Omental fat pad (tissue), 4 donors: ENCODE results near the gene SPATA21. TPM values are rescaled to one million over a fixed set of nuclear protein-coding genes. Genes with fewer than 3 reads are reported as not detected.
"Not testable (repeated sequence)": the region's sequence is repeated elsewhere in the genome, so short reads cannot be mapped to it uniquely, and the experiment has no call there.

ENCODE experiments used
- ATAC-seq: fragments of 150-250 bp; one replicate; pipeline ENCODE4 v1.9.1; 2016; ENCODE audit warnings: mild to moderate bottlenecking, moderate library complexity; ENCODE audit not compliant: low FRiP score
- DNase-seq: peaks from one replicate; pipeline ENCODE4 v3.0.0-alpha.2; 2019; ENCODE audit warnings: low spot score
- CTCF ChIP-seq, 3 donors: fragments of 450-650 bp; IDR thresholded peaks; one replicate each; pipeline ENCODE4 v1.5.1; 2016 to 2017; ENCODE audit warnings: antibody characterized with exemption in 3 of 3, mild to moderate bottlenecking in 3 of 3, moderate library complexity in 2 of 3
- total RNA-seq, 4 donors: library from RNA; depleted of rRNA; stranded (reverse); fragments of >200 nt; gene quantifications; one replicate each; pipeline ENCODE4 v1.1.0, GENCODE V29; 2016

SPATA21 gene
- total RNA-seq, 4 donors from 2014 or later = not detected

- TF ChIP-seq CTCF (IDR thresholded peaks at IDR 0.05) = no peak
- no peak for ATAC-seq
- DNase-seq = no peak
Observed at GRCh38 chr1:16458831-16459230, 21.6 kb upstream of the SPATA21 start.

DNA sequence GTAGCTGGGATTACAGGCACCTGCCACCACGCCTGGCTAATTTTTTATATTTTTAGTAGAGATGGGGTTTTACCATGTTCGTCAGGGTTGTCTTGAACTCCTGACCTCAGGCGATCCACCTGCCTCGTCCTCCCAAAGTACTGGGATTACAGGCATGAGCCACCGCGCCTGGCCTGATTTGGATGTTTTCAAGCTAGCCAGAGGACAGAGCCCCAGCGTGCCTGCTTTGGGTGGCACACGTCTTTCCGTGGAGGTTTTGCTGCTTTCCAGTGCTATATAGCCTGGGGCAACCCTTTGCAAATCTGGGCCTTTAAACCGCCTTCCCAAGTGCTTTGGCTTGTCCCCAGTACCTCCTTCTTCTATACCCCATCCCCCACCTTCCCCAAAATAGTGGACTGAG, 18.9 kb upstream of the SPATA21 start:
- DNase-seq, ATAC-seq: not testable (repeated sequence)

- DNase-seq, ATAC-seq: not testable (repeated sequence)
Observed at GRCh38 chr1:16454909-16455308, 17.7 kb upstream of the SPATA21 start.

DNA sequence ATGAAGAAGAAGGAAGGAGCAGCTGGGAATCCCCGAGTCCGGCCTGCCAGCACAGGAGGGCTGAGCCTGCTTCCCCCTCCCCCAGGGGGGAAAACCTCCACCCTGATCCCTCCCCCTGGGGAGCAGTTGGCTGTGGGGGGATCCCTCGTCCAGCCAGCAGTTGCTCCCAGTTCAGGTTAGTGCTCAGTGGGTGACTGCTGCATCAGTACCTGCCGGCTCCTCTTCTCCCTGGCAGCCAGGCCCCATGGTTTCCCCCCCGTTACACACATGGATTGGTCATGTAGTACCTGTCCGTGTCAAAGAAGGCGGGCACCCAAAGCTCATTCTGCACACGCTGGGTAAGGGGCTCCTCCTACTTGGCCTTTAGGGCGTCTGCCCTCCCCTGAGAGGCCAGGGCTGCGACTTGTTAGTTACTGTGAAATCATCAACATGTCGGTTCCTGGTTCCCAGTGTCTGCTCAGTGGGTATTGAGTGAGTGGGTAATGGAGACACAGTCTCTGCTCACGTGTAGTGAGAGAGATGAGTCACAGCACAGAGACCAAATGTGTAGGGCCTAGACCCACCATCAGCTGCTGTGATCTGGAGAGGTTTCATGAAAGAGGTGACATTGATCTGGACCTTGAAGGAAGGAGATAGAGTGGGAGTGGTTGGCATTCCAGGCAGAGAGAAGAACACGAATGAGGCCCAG, 14.8 kb upstream of the SPATA21 start:
- ATAC-seq (no peak), DNase-seq (no peak)
- TF ChIP-seq CTCF (IDR thresholded peaks at IDR 0.05) = no peak

DNA sequence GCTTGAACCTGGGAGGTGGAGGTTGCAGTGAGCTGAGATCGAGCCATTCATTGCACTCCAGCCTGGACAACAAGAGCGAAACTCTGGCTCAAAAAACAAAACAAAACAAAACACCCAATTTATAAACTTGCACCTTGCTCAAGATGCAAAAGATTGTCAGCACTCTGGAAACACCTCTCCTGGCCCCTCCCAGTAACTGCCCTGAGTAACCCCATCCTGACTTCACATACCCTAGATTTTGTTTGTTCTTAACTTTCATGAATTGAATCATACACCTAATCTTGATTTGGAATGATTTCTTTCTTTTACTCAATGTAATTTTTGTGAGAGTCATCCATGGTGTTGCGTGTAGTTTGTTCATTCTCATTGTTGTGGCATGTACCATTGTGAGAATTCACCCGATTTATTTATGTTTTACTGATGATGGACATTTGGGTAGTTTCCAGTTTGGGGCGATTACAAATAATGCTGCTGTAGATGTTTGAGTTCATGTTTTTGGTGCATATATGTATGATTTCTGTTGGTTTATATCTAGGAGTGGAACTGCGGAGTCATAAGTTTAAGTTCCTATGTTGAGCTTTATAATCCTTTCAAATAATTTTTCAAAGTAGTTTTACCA, 13.7 kb upstream of the SPATA21 start:
- no peak for DNase-seq
- TF ChIP-seq CTCF (IDR thresholded peaks at IDR 0.05) = no peak
- ATAC-seq = no peak

GRCh38 chr1:16449666-16450065, 12.4 kb upstream of the SPATA21 start:
- ATAC-seq (no peak), DNase-seq (no peak)
- no peak for TF ChIP-seq CTCF (IDR thresholded peaks at IDR 0.05)

GRCh38 chr1:16449065-16449464, 11.8 kb upstream of the SPATA21 start:
- ATAC-seq (no peak), DNase-seq (no peak)

More at GRCh38 chr1:16449065-16449464, 11.8 kb upstream of the SPATA21 start:
- TF ChIP-seq CTCF (IDR thresholded peaks at IDR 0.05) = no peak
